Prostate gland (tissue), 2 donors: ENCODE measurements around the gene SLC35G4.

Experiments
- POLR2A ChIP-seq: fragments of 450-650 bp; IDR thresholded peaks from one replicate; pipeline ENCODE4 v1.6.1; 2016; ENCODE audit warnings: antibody characterized with exemption, mild to moderate bottlenecking
- POLR2AphosphoS5 ChIP-seq: sonication (generic); formaldehyde crosslinking; IDR thresholded peaks from one replicate; pipeline ENCODE4 v1.6.1; 2017; ENCODE audit warnings: antibody characterized with exemption
- TF ChIP-seq, protein P1 (sequence below), 4 experiments: fragments of 200-600 bp in 2 of 4; fragments of 450-650 bp in 2 of 4; sonication (generic) in 2 of 4; IDR thresholded peaks; 1 replicate in 3 of 4; 2 replicates in 1 of 4; pipeline ENCODE4 v1.5.1; 2016 to 2019; ENCODE audit warnings: antibody characterized with exemption in 4 of 4, mild to moderate bottlenecking in 2 of 4, moderate library complexity in 2 of 4

DNA sequence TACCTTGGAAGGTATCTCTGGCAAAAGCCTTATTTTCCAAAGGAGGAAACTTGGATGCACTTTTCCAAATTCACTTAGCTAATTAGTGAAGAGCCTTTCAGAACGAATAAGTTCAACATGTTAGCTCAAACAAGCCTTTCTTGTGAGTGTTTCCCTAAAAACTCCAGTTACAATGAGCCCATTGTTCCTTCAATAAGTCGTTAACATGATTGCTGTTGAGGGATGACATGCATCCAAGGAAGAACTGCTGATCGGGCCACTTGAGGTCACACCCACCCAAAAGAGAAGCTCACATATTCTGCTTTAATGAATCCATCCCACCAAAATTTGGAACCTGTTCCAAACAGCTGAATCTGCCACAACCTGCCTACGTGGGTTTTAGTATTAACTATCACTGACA, 48.1 kb upstream of the SLC35G4 start:
- TF ChIP-seq, protein P1, sequence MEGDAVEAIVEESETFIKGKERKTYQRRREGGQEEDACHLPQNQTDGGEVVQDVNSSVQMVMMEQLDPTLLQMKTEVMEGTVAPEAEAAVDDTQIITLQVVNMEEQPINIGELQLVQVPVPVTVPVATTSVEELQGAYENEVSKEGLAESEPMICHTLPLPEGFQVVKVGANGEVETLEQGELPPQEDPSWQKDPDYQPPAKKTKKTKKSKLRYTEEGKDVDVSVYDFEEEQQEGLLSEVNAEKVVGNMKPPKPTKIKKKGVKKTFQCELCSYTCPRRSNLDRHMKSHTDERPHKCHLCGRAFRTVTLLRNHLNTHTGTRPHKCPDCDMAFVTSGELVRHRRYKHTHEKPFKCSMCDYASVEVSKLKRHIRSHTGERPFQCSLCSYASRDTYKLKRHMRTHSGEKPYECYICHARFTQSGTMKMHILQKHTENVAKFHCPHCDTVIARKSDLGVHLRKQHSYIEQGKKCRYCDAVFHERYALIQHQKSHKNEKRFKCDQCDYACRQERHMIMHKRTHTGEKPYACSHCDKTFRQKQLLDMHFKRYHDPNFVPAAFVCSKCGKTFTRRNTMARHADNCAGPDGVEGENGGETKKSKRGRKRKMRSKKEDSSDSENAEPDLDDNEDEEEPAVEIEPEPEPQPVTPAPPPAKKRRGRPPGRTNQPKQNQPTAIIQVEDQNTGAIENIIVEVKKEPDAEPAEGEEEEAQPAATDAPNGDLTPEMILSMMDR (IDR thresholded peaks at IDR 0.05), result no peak
- TF ChIP-seq POLR2AphosphoS5, result no peak
- no peak for TF ChIP-seq POLR2A
